Neuron (in vitro differentiated cells): ENCODE data around the gene CCL1.

ENCODE experiments used
- H2AFZ ChIP-seq: one replicate; pipeline ENCODE4 v1.6.1; 2013; ENCODE audit warnings: low read depth, mild to moderate bottlenecking, inconsistent platforms, low read length, moderate library complexity
- H3K27me3 ChIP-seq: one replicate; pipeline ENCODE4 v1.6.1; 2013; ENCODE audit warnings: low read length; ENCODE audit not compliant: insufficient read depth
- H3K36me3 ChIP-seq: one replicate; pipeline ENCODE4 v1.6.1; 2013; ENCODE audit warnings: low read length; ENCODE audit not compliant: insufficient read depth
- H3K4me1 ChIP-seq: one replicate; pipeline ENCODE4 v1.6.1; 2013; ENCODE audit warnings: low read length; ENCODE audit not compliant: insufficient read depth
- H3K4me3 ChIP-seq: 2 replicates; pipeline ENCODE4 v1.5.1; 2013; ENCODE audit warnings: mild to moderate bottlenecking, low read length, moderate library complexity
- H3K9me3 ChIP-seq: one replicate; pipeline ENCODE4 v1.6.1; 2013; ENCODE audit warnings: low read length

Gene CCL1

GRCh38 chr17:34377078-34377823 is 14.2 kb upstream of the CCL1 start:
- no peaks in the 10 kb centered on the region for H3K4me1 ChIP-seq
- no peaks in the 10 kb centered on the region for H3K27me3 ChIP-seq
- no peaks in the 10 kb centered on the region for H3K36me3 ChIP-seq
- H3K4me3 ChIP-seq, result no peak overlapping the region
- no peaks in the 10 kb centered on the region for H3K9me3 ChIP-seq
- H2AFZ ChIP-seq, result no peak overlapping the region

- Histone ChIP-seq H3K4me1 (no peaks in the 10 kb centered on the region), H3K27me3 (no peaks in the 10 kb centered on the region), H3K36me3 (no peaks in the 10 kb centered on the region), H3K4me3 (no peak overlapping the region), H3K9me3 (no peaks in the 10 kb centered on the region), H2AFZ (no peak overlapping the region)
Observed at GRCh38 chr17:34375426-34375997, 12.5 kb upstream of the CCL1 start.

- H3K9me3 ChIP-seq, result no peaks in the 10 kb centered on the region
- no peak overlapping the region for H2AFZ ChIP-seq
Observed at GRCh38 chr17:34374457-34374856, 11.4 kb upstream of the CCL1 start.

GRCh38 chr17:34371405-34372100 is 8.5 kb upstream of the CCL1 start:
- Histone ChIP-seq H2AFZ (no peak overlapping the region), H3K4me3 (no peak overlapping the region), H3K27me3 (no peaks in the 10 kb centered on the region), H3K9me3 (no peaks in the 10 kb centered on the region), H3K36me3 (no peaks in the 10 kb centered on the region), H3K4me1 (no peaks in the 10 kb centered on the region)

More at GRCh38 chr17:34374457-34374856, 11.4 kb upstream of the CCL1 start:
- H3K36me3 ChIP-seq, result no peaks in the 10 kb centered on the region
- no peak overlapping the region for H3K4me3 ChIP-seq
- H3K27me3 ChIP-seq, result no peaks in the 10 kb centered on the region
- H3K4me1 ChIP-seq, result no peaks in the 10 kb centered on the region

- no peaks in the 10 kb centered on the region for H3K4me1 ChIP-seq
- no peaks in the 10 kb centered on the region for H3K36me3 ChIP-seq
- H3K27me3 ChIP-seq, result no peaks in the 10 kb centered on the region
- no peak overlapping the region for H3K4me3 ChIP-seq
- no peak overlapping the region for H2AFZ ChIP-seq
- H3K9me3 ChIP-seq, result no peaks in the 10 kb centered on the region
Observed at GRCh38 chr17:34370997-34371395, 8.0 kb upstream of the CCL1 start.

- Histone ChIP-seq H3K9me3 (no peaks in the 10 kb centered on the region), H3K36me3 (no peaks in the 10 kb centered on the region), H2AFZ (no peak overlapping the region), H3K4me1 (no peaks in the 10 kb centered on the region), H3K4me3 (no peak overlapping the region), H3K27me3 (no peaks in the 10 kb centered on the region)
Observed at GRCh38 chr17:34370376-34370996, 7.5 kb upstream of the CCL1 start.

- Histone ChIP-seq H3K36me3 (no peaks in the 10 kb centered on the region), H3K4me3 (no peak overlapping the region), H3K27me3 (no peaks in the 10 kb centered on the region), H3K4me1 (no peaks in the 10 kb centered on the region), H3K9me3 (no peaks in the 10 kb centered on the region), H2AFZ (no peak overlapping the region)
Observed at GRCh38 chr17:34369571-34369970, 6.5 kb upstream of the CCL1 start.

- H3K4me1 ChIP-seq, result no peaks in the 10 kb centered on the region
- no peaks in the 10 kb centered on the region for H3K27me3 ChIP-seq
- no peaks in the 10 kb centered on the region for H3K9me3 ChIP-seq
- H3K36me3 ChIP-seq, result no peaks in the 10 kb centered on the region
- H2AFZ ChIP-seq, result no peak overlapping the region
- H3K4me3 ChIP-seq, result no peak overlapping the region
Observed at GRCh38 chr17:34368946-34369500, 6.0 kb upstream of the CCL1 start.

- Histone ChIP-seq H3K4me1 (no peaks in the 10 kb centered on the region), H3K36me3 (no peaks in the 10 kb centered on the region), H3K27me3 (no peaks in the 10 kb centered on the region), H2AFZ (no peak overlapping the region), H3K9me3 (no peaks in the 10 kb centered on the region), H3K4me3 (no peak overlapping the region)
Observed at GRCh38 chr17:34368196-34368945, 5.3 kb upstream of the CCL1 start.

- no peak overlapping the region for H2AFZ ChIP-seq
- H3K4me3 ChIP-seq, result no peak overlapping the region
- no peaks in the 10 kb centered on the region for H3K27me3 ChIP-seq
- H3K9me3 ChIP-seq, result no peaks in the 10 kb centered on the region
- H3K4me1 ChIP-seq, result no peaks in the 10 kb centered on the region
- H3K36me3 ChIP-seq, result no peaks in the 10 kb centered on the region
Observed at GRCh38 chr17:34367486-34368195, 4.6 kb upstream of the CCL1 start.

- Histone ChIP-seq H3K9me3 (no peaks in the 10 kb centered on the region), H3K36me3 (no peaks in the 10 kb centered on the region), H3K4me3 (no peak overlapping the region), H3K27me3 (no peaks in the 10 kb centered on the region), H2AFZ (no peak overlapping the region), H3K4me1 (no peaks in the 10 kb centered on the region)
Observed at GRCh38 chr17:34366529-34367107, 3.6 kb upstream of the CCL1 start.

GRCh38 chr17:34366010-34366409 is 3.0 kb upstream of the CCL1 start:
- no peaks in the 10 kb centered on the region for H3K27me3 ChIP-seq
- H3K9me3 ChIP-seq, result no peaks in the 10 kb centered on the region
- H3K4me3 ChIP-seq, result no peak overlapping the region
- H2AFZ ChIP-seq, result no peak overlapping the region
- H3K4me1 ChIP-seq, result no peaks in the 10 kb centered on the region
- no peaks in the 10 kb centered on the region for H3K36me3 ChIP-seq
